HG03097 (cell line): ENCODE data around the gene WDR26.
"Not testable (repeated sequence)": the region's sequence is repeated elsewhere in the genome, so short reads cannot be mapped to it uniquely, and the experiment has no call there.

Source experiments
- ATAC-seq: cut with Tn5 transposase; IDR thresholded peaks from one replicate; pipeline ENCODE4 v1.9.1; 2021; ENCODE audit not compliant: unreplicated experiment, low FRiP score

Gene WDR26

DNA sequence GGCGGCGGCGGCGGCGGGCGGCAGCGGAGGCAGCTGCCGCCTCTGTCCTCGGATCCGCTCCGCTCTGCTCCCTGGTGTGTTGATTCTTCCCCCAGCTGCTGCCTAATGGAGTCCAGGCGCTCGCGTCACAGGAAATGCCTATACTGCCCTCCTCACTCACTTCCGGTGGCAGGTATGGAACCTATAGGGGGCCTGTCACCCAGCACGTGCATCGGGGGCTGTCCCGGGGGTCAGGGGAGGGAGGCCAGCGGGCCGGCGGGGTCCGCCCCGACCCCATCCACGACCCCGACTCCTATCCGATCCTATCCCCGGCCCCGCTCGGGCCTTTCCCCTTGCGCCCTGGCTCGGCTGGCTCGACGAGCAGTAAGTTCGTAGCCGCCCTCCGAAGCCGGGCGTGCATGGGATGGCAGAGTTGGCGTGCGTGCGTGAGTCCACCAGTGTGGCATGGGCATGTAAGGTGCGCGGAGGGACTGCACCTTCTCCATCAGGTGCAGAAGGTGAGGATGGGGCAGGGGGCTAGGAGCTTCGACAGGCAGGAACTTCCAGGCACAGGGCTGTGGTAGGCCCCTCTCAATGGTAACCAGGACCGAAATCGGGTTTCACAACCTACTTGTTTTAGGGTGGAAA lies at the start of gene WDR26:
Gene WDR26, minus strand, starts transcription at position 107 of the 627 bp plus-strand sequence.
- peak; percentile 81 for ATAC-seq

DNA sequence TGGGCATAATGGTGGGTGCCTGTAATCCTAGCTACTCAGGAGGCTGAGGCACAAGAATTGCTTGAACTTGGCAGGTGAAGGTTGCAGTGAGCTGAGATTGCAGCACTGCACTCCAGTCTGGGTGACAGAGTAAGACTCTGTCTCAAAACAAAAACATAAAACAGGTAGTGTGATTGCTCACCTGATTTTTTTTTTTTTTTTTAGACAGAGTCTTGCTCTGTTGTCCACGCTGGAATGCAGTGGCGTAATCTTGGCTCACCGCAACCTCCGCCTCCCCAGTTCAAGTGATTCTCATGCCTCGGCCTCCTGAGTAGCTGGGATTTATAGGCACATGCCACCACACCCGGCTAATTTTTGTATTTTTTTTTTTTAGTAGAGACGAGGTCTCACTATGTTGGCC lies 48.6 kb upstream of the WDR26 start:
- ATAC-seq, result not testable (repeated sequence)

DNA sequence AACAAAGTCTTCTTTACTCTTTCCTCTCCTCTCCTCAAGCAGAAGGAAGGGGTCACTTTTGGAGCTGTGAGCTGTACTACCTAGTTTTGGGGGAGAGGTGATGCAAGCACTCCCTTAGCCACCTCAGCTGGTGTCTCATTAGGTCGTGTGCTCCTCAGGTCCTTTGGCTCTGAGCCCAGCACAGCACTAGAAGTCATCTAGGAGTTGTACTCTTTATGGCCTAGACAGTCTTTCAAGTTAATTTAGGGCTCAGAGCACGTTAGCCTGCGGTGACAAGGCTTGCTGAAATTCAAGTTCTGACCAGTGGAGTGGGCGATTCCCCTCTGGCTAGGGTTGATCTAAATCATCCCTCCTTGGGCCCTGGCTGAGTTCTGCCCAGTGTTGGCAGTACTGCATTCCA lies 48.0 kb upstream of the WDR26 start:
- ATAC-seq, result no peak

DNA sequence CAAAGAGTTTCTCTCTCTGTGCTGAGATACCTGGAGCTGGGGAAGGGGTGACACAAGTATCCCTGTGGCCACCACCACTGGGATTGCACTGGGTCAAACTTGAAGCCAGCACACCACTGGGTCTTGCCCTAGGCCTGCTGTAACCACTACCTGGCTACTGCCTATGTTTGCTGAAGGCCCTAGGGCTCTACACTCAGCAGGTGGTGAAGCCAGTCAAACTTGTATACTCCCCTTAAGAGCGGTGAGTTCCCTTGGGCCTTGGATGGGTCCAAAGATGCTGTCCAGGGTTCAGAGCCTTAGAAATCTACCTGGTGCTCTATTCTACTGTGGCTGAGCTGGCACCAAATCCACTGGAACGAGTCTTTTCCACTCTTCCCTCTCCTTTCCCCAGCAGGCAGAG lies 47.0 kb upstream of the WDR26 start:
- no peak for ATAC-seq

DNA sequence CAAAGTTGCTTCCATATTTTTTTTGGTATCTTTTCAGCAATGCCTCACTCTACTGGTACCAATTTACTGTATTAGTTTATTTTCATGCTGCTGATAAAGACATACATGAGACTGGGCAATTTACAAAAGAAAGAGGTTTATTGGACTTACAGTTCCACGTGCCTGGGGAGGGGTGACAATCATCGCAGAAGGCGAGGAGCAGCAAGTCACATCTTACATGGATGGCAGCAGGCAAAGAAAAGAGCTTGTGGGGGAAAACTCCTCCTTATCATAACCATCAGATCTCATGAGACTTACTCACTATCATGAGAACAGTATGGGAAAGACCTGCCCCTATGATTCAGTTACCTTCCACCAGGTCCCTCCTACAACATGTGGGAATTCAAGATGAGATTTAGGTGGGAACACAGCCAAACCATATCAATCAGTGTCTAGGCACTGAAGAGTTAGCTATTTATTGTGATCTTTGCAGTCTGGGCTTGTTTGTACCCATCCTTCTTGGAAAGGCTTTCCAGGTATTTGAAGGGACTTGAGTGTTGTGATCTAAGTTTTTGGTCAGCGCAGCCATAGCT lies 46.4 kb upstream of the WDR26 start:
- ATAC-seq, result not testable (repeated sequence)

DNA sequence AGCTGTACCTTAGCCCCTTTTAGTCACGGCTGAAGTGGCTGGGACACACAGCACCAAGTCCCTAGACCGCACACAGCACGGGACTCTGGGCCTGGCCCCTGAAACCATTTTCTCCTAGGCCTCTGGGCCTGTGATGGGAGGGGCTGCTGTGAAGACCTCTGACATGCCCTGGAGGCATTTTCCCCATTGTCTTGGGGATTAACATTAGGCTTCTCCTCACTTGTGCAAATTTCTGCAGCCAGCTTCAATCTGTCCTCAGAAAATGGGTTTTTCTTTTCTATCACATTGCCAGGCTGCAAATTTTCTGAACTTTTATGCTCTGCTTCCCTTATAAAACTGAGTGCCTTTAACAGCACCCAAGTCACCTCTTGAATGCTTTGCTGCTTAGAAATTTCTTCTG lies 45.6 kb upstream of the WDR26 start:
- not testable (repeated sequence) for ATAC-seq

DNA sequence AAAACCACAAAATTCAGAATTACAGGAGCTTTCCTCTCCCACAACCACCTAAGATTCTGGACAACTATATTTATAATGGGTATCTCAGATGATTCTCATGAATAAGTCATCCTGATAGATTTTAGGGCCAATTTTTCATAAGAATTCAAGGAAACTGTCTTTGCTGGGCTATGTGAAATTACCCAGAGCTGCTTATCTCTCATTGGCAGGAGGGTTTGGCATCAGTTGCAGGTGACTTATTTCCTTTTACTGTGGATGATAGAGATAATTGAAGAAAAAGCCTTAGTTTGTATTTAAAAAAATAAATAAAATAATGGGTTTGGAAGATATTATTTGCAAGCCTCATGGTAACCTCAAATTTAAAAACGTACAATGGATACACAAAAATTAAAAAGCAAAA lies 38.2 kb upstream of the WDR26 start:
- no peak for ATAC-seq

DNA sequence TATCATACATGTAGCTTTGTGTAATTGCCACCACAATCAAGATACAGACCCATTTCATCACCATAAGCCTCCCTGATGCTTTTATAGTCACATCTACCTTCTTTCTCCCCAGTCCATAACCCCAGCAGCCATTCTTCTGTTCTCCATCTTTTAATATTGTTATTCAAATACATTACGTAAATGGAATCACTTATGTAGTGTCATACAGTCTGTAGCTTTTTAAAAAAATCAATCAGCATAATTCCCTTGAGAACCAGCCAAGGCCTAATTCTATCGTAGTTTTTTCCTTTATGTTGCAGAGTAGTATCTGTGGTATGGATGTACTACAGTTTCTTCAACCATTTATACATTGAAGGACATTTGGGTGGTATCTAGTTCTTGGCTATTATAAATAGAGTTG lies 31.6 kb upstream of the WDR26 start:
- no peak for ATAC-seq

DNA sequence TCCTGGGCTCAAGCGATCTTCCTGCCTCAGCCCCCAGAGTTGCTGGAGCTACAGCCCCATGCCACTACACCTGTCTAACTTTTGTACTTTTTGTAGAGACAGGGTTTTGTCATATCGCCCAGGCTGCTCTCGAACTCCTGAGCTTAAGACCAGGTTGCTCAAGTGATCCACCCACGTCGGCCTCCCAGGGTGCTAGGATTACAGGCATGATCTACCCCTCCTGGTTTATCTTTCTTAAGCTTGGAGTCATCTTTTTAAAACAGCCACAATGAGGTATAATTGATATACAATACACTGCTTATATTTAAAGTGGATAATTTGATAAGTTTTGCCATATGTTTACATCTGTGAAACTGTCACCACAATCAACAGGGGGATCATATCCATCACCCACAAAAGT lies 25.4 kb upstream of the WDR26 start:
- ATAC-seq, result no peak

DNA sequence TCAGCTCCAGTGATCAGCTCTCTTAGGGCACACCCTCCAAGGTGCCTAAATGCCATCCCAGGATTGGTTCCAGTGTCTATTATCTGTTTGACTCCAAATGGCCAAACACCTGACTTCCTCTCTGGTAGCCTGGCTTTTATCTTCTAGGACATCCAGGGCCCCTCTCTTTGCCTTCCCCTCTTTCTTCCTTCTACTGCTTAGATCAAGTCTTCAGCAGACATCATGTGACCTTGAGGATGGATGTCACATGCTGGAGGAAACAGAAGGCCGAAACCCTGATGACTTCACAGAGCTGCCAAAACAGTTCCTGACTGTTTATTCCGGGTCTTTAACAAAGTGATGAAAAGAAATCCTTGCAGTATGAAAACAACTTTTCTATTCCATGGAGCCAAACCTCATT lies 24.4 kb upstream of the WDR26 start:
- ATAC-seq, result no peak

DNA sequence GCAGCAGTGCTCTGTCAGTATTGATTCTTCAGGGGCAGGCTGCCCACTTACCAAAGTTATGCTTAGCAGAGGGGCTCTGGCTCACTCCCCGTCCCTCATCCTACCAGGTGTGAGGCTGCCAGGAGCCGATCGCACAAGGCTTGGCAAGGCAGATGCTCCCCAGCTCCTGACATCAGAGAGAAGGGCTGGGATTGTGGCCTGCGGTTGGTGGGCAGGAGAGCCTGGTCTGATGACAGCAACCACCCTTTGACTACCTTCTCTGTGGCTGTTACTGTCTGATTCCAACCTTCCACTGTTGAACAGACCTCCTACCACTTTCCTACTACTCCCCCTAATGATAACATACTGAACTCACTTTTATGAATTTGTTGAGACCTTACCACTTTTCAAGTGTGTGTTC lies 23.7 kb upstream of the WDR26 start:
- ATAC-seq, result no peak

DNA sequence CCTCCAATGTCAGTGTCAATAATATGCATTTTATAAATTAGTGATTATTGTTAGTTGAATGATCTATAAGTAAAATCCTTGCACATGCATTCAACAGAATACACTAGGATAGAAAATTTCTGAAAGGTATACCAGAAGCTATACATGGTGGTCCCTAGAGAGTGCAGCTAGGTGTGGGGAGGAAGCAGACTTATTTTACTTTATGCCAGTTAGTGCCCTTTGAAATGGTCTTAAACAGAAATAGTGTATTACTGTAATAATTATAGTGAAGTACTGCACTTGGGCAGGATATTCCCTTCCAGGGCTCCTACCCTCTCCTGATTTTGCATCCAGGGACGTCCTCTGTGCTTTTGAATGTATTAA lies 23.2 kb upstream of the WDR26 start:
- ATAC-seq, result no peak

DNA sequence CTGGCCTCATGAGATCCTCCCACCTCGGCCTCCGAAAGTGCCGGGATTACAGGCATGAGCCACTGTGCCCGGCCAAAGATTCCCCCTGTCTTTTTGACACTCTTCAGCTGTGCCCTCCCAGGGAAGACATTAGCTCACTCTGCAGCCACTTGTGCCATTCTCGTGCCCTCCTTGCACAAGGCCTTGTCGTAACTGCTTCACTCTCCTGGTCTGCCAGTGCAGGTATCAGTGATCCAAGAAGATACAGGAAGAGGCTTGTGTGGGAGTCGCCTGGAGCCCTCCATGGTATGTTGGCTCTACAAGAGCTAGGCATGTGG lies 22.0 kb upstream of the WDR26 start:
- no peak for ATAC-seq

DNA sequence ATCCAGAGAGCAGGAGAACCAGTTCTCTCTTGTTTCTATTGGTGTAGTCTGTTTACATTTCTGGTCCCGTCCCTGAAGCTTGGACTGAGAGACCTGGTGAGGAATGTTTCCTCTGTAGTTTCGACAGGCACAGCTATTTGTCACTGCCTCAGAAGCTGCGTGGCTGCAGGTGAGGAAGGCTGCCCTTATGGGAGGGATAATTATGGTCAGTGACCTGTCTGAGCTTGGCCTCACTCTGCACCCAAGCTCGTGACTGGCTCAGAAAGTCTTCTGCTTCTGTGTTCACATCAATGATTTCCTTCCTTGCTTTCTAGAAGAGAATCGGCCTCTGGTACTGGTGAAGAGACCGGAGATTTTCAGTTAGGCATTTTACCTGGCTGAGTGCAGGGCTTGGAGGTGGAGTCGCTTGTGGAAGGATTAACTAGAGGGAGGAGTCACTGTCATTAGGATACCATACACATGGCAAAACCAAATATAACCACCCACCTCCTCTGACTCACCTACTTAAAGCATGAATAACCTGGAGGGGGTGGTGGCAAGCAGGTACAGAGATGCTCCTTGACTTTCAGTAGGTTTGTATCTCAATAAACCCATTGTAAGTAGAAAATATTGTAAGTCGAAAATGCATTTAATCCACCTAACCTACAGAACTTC lies 19.9 kb upstream of the WDR26 start:
- ATAC-seq, result no peak

DNA sequence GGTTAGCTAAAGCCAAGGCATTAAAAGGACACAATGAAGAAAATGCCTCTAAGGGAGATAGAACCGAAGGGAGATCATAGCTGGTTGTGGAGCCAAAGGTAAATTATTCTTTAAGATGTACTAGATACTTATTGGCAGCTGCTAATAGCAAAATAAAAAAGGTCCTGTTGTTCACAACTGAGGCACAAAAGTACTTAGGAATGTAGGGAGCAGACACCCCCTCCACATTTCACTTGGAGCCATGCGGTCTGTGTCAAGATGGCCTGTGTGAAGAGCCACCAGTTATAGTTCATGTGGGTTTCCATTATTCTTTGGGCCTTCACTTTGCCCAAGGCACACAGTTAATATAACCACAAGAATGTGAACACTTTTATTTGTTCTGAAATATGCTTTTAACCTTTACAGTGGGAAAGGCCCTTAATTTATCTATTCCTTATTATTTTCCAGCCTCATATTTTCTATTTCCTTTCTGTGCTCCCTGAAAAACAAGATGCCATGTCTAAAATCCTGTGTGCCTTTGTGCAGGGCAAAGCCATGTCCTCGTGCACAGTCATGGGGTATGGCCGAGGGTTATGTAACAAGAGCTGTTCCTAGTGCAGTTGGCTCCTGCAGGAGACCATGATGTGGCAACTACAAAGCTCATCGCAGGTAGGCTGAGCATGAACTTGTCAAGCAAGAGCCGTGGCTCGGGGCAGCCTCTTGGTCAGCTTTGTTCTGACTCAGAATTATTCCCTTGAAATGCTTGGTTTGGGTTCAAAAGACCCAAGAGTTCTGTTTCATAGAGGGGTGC lies 16.2 kb upstream of the WDR26 start:
- no peak for ATAC-seq

DNA sequence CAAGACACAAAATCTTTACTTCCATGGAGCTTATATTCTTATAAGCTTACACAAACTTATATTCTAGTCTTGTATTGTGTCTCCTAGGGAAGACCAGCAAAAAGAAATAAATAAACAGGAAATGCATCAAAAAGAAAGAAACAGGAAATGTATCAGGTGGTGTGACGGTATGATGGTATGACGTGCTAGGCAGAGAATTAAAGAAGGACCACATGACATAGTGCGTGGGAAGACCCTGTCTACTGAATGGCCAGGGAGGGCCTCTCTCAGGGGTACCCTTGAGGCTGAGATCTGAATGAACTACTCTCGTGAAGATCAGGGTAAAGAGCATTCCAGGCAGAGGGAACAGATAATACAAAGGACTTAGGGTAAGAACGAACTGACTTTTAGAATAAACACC lies 15.6 kb upstream of the WDR26 start:
- no peak for ATAC-seq

DNA sequence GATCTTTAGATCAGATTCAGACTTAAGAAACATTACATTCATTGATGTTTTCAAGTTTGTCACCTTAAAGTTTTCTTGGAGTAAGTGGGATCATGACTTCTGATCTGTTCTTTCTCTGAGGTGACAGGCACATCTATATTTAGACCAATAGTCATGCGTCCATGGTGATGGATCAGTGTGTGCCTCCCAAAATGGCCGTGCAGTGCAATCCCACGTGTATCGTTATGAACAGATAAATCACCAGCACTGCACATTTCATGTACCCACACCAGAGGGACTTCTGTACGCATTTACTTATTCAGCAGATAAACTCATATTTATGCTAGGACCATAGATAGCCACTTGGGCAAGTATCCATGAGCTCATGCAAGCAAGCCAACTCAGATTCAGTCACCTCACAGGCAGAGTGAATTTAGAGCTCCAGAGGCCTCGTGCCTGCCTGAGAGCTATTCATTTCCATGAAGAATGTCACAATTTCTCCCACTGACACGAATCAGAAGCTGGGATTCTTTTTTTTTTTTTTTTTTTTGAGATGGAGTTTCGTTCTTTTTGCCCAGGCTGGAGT lies 13.9 kb upstream of the WDR26 start:
- ATAC-seq, result no peak

DNA sequence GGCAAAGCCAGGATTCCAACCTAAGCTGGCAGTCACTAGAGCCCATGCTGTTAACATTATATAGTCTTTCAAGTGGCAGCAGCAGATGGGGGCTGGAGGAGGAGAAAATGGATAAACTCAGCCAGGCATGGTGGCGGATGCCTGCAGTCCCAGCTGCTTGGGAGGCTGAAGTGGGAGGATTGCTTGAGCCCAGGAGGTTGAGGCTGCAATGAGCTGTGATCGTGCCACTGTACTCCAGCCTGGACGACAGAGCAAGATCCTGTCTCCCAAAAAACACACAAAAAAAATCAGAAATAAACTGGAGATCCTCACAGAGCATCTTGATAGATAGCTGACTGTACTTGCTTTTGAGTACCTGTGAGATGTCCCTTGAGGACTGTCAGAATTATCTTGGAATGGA lies 13.4 kb upstream of the WDR26 start:
- ATAC-seq, result no peak

DNA sequence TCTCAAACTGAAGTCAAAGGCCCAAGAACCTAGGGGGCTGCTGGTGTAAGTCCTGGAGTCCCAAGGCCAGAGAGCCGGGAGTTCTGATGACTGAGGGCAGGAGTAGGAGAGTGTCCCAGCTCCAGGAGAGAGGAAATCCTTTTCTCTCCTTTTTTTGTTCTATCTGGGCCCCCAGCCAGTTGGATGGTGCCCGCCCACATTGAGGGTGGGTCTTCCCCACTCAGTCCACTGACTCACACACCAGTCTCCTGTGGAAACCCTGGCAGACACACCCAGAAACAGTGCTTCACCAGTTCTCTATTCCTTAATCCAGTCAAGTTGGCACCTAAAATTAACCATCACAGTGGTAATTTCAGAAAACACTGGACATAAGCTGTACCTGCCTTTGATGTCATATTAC lies 12.7 kb upstream of the WDR26 start:
- no peak for ATAC-seq

DNA sequence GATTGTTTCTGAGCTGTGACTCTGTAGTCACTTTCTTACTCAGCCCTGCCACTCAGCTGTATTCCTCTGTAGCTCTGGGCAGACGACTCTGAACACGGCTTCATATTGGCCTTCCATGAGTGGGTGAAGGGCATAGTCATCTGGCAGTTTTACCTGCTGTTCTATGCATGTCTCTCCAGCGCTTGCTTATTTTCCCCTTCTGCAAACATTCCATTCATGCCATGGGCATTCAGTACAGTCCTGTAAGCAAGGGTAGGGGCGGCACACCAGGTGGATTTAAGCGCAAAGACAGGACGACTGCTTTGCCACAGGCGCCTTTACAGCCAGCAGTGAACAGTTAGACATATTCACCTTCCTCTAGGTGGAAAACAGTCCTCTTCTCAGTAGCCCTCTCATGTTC lies 4.4 kb upstream of the WDR26 start:
- no peak for ATAC-seq

DNA sequence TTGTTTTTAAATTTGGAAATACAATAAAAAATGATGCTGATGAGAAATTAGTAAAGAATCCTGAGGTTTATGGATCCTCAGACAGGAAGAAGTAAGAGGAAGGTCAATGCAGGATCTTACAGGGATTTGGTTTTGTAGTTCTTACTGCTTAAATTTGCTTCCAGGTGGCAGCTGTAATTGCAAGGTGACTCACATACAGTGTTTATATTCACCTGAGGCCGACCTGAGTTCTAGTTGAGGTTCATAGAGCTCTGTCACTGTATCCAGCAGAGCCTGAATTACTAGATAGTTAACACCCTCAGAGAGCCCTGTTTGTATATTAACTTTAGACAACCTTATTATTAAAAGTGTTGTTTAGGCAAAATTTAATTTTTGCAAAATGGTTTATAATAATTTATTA lies 1.4 kb upstream of the WDR26 start:
- ATAC-seq, result no peak
